ENCODE measurements around the gene TMPRSS4. TPM values are rescaled to one million over a fixed set of nuclear protein-coding genes. Genes with fewer than 3 reads are reported as not detected.

Gene TMPRSS4
- total and polyA plus RNA-seq, 9 of the 15 experiments (the other 6 are each of a cell fraction or from before 2014, with no cell fraction given), result 4.0 to 10.0 (median 5.6) TPM

DNA sequence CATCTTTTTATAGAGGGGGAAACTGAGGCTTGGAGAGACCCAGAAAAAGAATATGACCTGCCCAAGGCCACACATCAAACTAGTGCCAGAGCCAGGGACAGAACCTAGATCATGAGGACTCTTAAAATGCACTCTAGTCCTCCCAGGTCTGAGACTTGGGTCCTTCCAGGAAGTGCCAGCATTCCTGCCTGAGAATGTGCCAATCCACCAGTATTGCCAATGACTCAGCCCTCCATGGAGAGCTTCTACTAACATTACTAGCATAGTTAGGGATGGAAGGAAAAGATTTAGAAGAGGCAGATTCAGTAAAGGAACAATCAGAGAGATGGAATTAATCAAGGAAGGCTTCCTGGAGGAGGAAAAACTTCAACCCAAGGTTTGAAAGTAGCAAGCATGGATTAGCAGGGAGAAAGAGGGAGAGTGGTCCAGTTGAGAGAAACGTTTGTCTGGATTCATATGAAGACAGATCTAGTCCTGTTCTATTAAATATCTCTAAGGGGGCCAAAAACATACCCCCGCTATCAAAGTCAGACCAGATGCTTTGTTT, 30.0 kb downstream of the TMPRSS4 start:
- ATAC-seq, result no peak
- WGBS (ENCODE audit: insufficient coverage, low coverage, missing lambda C conversion rate), result 38% methylated on average over 2 of the region's 2 CpGs
- intact Hi-C loops (cut with micrococcal nuclease) (no loop called here), in situ Hi-C loops (cut with MboI) (no loop called here)
- no peaks in the 10 kb centered on the region for H3K36me3 ChIP-seq (ENCODE audit: control insufficient read depth, insufficient read depth, low read length)
- no peak overlapping the region for H3K4me3 ChIP-seq
- no peaks in the 10 kb centered on the region for H3K9me1 ChIP-seq (ENCODE audit: control insufficient read depth, insufficient read depth, low read length)
- H4K20me1 ChIP-seq (replicated peaks; ENCODE audit: control insufficient read depth, insufficient read depth, low read length), result no peaks in the 10 kb centered on the region; the same call in 1 of the 2 replicates
- no peak overlapping the region for H2AFZ ChIP-seq (ENCODE audit: low read depth, low read length)
- H3K27me3 ChIP-seq (ENCODE audit: control insufficient read depth in 2 of 2, insufficient read depth in 2 of 2, low read length in 2 of 2), result no peaks in the 10 kb centered on the region
- no peak overlapping the region for H3K4me2 ChIP-seq (ENCODE audit: insufficient read depth, low read length)
- H3K79me2 ChIP-seq (ENCODE audit: control insufficient read depth, insufficient read depth, low read length), result peaks cover 9% of the 10 kb centered on the region; the same call in 2 of the 3 replicates
- CTCF ChIA-PET (ENCODE audit: low intra/inter-chr PET ratio), result no interaction called here
- DNase-seq (ENCODE audit: extremely low read depth in 1 of 4, low spot score in 3 of 4), result no peak
- no peak overlapping the region for H3K9ac ChIP-seq (ENCODE audit: insufficient read depth in 1 of 2, low read depth in 2 of 2, low read length in 2 of 2)
- no peak overlapping the region for H3K27ac ChIP-seq (ENCODE audit: extremely low read depth, low read depth, low read length)
- no peaks in the 10 kb centered on the region for H3K9me3 ChIP-seq (replicated peaks; ENCODE audit: control insufficient read depth, insufficient read depth, low read depth, low read length)
- H3K4me1 ChIP-seq (replicated peaks in 1 of 2; ENCODE audit: control insufficient read depth in 2 of 2, insufficient read depth in 2 of 2, low read length in 2 of 2), result peaks cover 13 to 33% of the 10 kb centered on the region in 2 experiments
- no TSS peak for BruUV-seq (replicated peaks)
- no peak for FAIRE-seq
- TF ChIP-seq ZFP36 (IDR thresholded peaks at IDR 0.05; ENCODE audit: low read depth, low read length, partially characterized antibody), result peak; percentile 98
- TF ChIP-seq MAFG (tag; conservative IDR thresholded peaks at IDR 0.05), result no peak
- 0 out of 2 replicates have a peak, but pooled peaks have one; percentile 6 for TF ChIP-seq ZNF436 (CRISPR knock-in tag; IDR thresholded peaks at IDR 0.05)
- peak; percentile 79 for TF ChIP-seq RBM25 (IDR thresholded peaks at IDR 0.05; ENCODE audit: low read depth, low read length, severe bottlenecking)
- TF ChIP-seq, protein P1, sequence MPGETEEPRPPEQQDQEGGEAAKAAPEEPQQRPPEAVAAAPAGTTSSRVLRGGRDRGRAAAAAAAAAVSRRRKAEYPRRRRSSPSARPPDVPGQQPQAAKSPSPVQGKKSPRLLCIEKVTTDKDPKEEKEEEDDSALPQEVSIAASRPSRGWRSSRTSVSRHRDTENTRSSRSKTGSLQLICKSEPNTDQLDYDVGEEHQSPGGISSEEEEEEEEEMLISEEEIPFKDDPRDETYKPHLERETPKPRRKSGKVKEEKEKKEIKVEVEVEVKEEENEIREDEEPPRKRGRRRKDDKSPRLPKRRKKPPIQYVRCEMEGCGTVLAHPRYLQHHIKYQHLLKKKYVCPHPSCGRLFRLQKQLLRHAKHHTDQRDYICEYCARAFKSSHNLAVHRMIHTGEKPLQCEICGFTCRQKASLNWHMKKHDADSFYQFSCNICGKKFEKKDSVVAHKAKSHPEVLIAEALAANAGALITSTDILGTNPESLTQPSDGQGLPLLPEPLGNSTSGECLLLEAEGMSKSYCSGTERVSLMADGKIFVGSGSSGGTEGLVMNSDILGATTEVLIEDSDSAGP (CRISPR knock-in tag; IDR thresholded peaks at IDR 0.05), result no peak
- TF ChIP-seq BCOR (IDR thresholded peaks at IDR 0.05), result peak; percentile 53
- no peak for TF ChIP-seq ZNF24 (IDR thresholded peaks at IDR 0.05)
- POLR2A ChIA-PET, result no interaction called here
